Fibroblast of villous mesenchyme (primary cell): Measurements from ENCODE around the gene HOXB9. TPM values are rescaled to one million over a fixed set of nuclear protein-coding genes. Genes with fewer than 3 reads are reported as not detected.
A peak's percentile ranks its signal among the peaks of the same experiment; 100 is the strongest.

Source experiments
- DNase-seq: peaks from one replicate; pipeline ENCODE4 v3.0.0-alpha.2; 2010; ENCODE audit warnings: low read depth
- H3K4me3 ChIP-seq: 2 replicates; pipeline ENCODE4 v1.5.1; 2011; ENCODE audit warnings: low read depth, mild to moderate bottlenecking, low read length
- total RNA-seq: library from RNA; depleted of rRNA; stranded (reverse); fragments of >200 nt; gene quantifications from 2 replicates; pipeline ENCODE4 v1.2.3, GENCODE V29; 2012
- TF ChIP-seq, protein P1 (sequence below): IDR thresholded peaks from 2 replicates; pipeline ENCODE4 v1.5.1; 2012; ENCODE audit warnings: low read depth, mild to moderate bottlenecking, low read length; ENCODE audit not compliant: insufficient read depth

The HOXB9 gene
- total RNA-seq, 1 donor: not detected

DNA sequence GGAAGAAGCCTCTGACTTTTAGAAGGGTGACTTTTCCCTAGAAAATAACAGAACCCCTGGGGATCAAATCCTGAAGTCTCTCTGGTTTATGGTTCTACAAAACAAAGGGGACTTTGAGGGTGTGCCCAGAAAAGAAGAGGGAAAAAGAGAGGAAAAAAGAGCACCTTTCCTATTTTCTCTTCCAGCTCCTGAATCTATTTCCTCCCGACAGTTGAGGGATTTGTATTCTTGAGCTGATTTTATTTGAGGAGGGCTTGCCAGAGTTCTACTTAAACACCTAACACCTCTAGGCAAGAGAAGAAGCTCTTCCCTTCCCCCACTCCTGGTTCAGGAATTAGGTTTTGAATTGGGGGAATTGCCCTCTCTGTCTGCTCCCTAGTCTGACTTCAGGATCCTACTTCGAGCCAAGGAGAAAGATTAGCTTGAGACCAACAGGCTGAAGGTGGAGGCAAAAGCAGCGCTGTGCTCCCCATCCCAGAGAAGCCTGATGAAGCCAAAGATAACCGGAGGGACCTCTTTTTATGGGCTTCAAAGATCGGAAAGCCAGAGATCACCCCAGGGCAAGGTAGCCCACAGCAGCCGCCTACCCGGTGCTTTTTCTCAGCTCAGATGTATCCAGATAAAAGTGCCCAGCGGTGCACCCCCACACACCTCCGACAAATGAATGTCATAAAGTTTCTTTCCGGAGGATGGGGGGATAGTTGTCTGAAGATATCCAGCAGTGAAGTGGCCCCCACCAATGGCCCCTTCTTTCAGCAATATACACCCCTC is 36.9 kb downstream of the HOXB9 start:
- TF ChIP-seq, protein P1, sequence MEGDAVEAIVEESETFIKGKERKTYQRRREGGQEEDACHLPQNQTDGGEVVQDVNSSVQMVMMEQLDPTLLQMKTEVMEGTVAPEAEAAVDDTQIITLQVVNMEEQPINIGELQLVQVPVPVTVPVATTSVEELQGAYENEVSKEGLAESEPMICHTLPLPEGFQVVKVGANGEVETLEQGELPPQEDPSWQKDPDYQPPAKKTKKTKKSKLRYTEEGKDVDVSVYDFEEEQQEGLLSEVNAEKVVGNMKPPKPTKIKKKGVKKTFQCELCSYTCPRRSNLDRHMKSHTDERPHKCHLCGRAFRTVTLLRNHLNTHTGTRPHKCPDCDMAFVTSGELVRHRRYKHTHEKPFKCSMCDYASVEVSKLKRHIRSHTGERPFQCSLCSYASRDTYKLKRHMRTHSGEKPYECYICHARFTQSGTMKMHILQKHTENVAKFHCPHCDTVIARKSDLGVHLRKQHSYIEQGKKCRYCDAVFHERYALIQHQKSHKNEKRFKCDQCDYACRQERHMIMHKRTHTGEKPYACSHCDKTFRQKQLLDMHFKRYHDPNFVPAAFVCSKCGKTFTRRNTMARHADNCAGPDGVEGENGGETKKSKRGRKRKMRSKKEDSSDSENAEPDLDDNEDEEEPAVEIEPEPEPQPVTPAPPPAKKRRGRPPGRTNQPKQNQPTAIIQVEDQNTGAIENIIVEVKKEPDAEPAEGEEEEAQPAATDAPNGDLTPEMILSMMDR: no peak
- no peak for DNase-seq

DNA sequence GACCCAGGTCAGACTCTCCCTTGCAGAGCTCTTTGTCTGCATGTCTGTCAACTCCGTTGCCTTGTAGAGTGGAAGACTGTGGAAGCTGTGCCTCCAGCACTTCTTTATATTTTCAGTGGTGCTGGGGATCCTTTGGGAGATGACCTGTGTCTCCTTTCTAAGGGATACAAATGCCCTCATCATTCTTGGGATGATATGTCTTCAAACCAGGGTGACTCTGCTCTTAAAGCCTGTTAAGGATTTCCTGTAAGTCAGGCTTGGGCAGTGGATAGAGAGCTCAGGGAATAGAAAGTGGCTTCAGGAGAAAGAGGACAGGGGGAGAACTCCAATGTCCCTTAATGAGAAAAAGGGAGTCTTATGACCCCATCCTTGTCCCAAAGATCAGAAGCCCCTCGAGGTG is 37.6 kb downstream of the HOXB9 start:
- H3K4me3 ChIP-seq: peak overlapping the region; percentile 62
- TF ChIP-seq, protein P1: no peak
- no peak for DNase-seq

More for the DNA sequence above, 36.9 kb downstream of the HOXB9 start:
- H3K4me3 ChIP-seq: peak overlapping the region; percentile 62

DNA sequence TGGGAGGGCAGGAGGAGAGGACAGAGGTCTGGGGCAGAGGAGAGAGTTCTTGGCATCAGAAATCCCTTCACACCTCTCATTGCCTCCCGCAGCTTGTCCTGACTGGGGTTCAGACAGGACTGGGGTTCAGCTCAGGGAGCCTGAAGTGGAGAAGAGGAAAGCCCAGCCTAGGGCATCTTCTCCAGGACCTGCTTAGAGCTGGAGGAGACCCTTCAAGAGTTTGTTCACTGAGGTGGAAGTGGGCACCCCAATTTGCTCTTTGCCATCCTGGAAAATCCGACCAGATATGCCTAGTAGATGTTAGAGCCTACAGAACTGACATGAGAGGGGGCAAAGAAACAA is 38.1 kb downstream of the HOXB9 start:
- peak overlapping the region; percentile 62 for H3K4me3 ChIP-seq
- TF ChIP-seq, protein P1: no peak
- DNase-seq: no peak

DNA sequence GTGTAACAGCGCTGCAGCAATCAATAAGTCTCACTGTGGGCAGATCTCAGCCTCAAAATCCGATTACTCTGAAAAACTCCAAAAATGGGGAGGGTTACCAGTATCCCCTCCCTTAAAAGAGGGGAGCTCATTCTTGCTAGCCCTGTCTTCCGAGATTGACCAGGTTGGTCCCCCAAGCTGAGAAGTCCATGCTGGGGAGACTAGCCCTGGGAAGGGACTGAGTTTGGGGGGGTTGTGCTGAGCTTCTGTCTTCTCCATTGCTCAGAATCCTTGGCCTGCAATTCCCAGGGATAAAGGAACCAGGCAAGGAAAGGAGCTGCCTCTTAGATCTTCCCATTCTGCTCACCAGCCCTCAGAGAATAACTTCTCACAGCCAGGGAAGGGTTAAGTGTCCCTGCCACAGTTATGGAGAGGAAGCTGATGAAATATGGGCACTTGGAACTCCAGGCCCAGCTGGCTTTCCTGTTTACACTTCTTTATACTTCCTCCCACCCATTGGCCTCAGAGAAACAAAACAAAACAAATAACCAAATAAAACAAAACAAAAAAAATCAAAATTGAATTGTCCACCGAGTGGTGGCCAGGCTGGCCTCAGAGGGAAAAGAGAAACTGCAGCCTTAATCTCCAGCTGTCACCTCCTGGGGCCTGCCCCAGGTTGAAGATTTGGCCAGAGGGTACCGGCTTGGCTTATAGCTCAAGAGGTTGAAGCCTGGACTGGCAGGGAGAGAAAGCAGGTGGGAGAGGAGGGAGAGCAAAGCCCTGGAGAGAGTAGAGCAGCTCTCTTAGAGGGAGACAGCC is 38.7 kb downstream of the HOXB9 start:
- TF ChIP-seq, protein P1: no peak
- peak overlapping the region; percentile 62 for H3K4me3 ChIP-seq
- DNase-seq: peak; percentile 72

DNA sequence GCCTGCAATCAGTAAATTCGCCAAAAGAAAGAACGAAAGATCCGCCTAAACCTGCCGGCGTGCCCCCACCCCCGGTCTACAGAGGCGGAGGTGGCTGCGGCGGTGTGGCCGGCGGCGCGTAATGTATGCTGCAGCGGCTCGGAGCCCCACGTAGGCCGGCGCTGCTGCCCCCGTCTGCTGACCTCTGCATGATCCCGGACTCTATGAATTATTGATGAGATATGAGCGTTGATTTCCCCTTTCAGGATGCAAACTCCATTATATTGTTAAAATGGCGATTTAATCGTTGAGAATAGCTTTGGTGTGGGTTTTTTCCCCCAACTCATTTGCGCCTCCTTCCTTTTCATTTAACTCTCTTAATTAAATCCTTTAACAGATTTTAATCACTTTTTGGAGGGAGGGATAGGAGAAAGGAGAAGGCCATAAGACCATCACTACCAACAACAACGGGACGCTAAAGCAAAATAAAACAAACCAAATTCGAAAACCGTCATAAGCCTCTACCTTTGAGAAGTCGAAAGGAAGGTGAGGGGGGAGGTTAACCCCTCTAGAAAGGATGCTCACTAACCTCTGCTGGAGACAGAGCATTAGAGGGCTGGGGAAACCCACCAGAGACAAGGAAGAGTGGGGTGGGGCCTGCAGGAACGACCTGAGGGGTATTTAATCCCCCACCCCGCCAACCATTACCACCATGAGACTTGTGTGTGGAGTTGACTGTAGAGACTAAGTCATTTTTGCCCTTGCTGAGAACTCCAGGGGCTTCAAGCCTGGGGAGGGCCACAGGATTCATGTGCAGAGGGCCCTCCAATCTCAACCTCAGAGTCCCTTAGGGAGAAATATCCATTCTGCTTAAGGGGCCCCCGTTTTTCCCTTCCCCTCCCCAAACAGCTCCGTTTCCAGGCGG is 39.6 kb downstream of the HOXB9 start:
- peak overlapping the region; percentile 75 for H3K4me3 ChIP-seq
- TF ChIP-seq, protein P1: no peak
- no peak for DNase-seq

DNA sequence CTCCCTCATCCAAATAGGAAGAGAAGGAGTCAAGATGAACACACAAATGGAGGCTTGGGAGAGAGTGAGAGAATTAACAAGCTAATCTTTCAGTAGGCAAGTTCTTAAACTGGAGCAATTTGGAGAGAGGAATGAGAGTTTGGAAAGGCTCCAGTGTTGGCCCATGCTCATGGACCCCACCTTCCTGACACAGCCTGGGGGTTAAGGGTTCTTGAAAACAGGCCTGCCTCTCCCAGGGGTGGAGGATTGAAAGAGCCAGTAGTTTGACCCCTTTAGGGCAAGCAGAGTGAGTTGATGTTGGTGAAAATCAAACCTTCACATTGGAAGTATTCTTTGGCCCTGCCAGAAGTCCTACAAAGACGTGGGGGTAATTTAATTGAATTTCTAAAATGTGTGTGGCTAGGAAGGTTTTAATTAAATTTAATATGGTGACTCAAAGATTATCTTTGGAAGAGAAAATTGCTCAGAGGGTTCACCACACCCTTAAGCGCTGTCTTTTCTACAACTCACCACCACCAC is 41.9 kb downstream of the HOXB9 start:
- H3K4me3 ChIP-seq: no peak overlapping the region
- no peak for DNase-seq
- TF ChIP-seq, protein P1: no peak
